Measurements from ENCODE around the gene TMEM40.

The TMEM40 gene

GRCh38 chr3:12775226-12775625 lies 16.2 kb upstream of the TMEM40 start:
- DNase-seq: no peak

GRCh38 chr3:12774619-12775018 lies 15.6 kb upstream of the TMEM40 start:
- DNase-seq: no peak

GRCh38 chr3:12773710-12774086 lies 14.6 kb upstream of the TMEM40 start:
- DNase-seq: no peak

- no peak for DNase-seq
Observed at GRCh38 chr3:12773030-12773709, 14.1 kb upstream of the TMEM40 start.

GRCh38 chr3:12772462-12772861 lies 13.4 kb upstream of the TMEM40 start:
- no peak for DNase-seq

GRCh38 chr3:12771236-12771635 lies 12.2 kb upstream of the TMEM40 start:
- DNase-seq: no peak

- DNase-seq: no peak
Observed at GRCh38 chr3:12769761-12770160, 10.7 kb upstream of the TMEM40 start.

GRCh38 chr3:12768579-12769527 lies 9.8 kb upstream of the TMEM40 start:
- DNase-seq: no peak

- no peak for DNase-seq
Observed at GRCh38 chr3:12766541-12766940, 7.5 kb upstream of the TMEM40 start.

- DNase-seq: no peak
Observed at GRCh38 chr3:12764171-12764776, 5.2 kb upstream of the TMEM40 start.

GRCh38 chr3:12759693-12760565 lies 870 bp upstream of the TMEM40 start:
- no peak for DNase-seq

GRCh38 chr3:12758025-12758781 lies 856 bp downstream of the TMEM40 start:
- no peak for DNase-seq

- DNase-seq: no peak
Observed at GRCh38 chr3:12756635-12757034, 2.4 kb downstream of the TMEM40 start.

- no peak for DNase-seq
Observed at GRCh38 chr3:12756175-12756574, 2.9 kb downstream of the TMEM40 start.

GRCh38 chr3:12755754-12756153 lies 3.3 kb downstream of the TMEM40 start:
- DNase-seq: no peak

- no peak for DNase-seq
Observed at GRCh38 chr3:12754313-12754712, 4.7 kb downstream of the TMEM40 start.

- no peak for DNase-seq
Observed at GRCh38 chr3:12753275-12754028, 5.6 kb downstream of the TMEM40 start.

GRCh38 chr3:12752809-12753208 lies 6.2 kb downstream of the TMEM40 start:
- DNase-seq: no peak

GRCh38 chr3:12752102-12752501 lies 7.0 kb downstream of the TMEM40 start:
- DNase-seq: no peak

- no peak for DNase-seq
Observed at GRCh38 chr3:12751571-12751970, 7.5 kb downstream of the TMEM40 start.

- DNase-seq: no peak
Observed at GRCh38 chr3:12750658-12751071, 8.4 kb downstream of the TMEM40 start.

Measured in NCI-H2227 treated with DMSO at 0.1 percent for 48 hours (cell line).